Chondrocyte (in vitro differentiated cells): ENCODE results near the gene AGBL1. TPM values are rescaled to one million over a fixed set of nuclear protein-coding genes. Genes with fewer than 3 reads are reported as not detected.

Experiments used
- DNase-seq: peaks from one replicate; pipeline ENCODE4 v3.0.0; 2021; ENCODE audit warnings: mixed read lengths, low spot score
- H3K27ac Mint-ChIP-seq: one replicate; pipeline ENCODE4 v1.8.0; 2021; ENCODE audit warnings: mild to moderate bottlenecking, moderate library complexity, mixed read lengths; ENCODE audit not compliant: unreplicated experiment
- H3K27me3 Mint-ChIP-seq: 2 replicates; pipeline ENCODE4 v1.8.0; 2021; ENCODE audit warnings: low read depth, mixed read lengths
- H3K36me3 Mint-ChIP-seq: 2 replicates; pipeline ENCODE4 v1.8.0; 2021; ENCODE audit warnings: low read depth, mixed read lengths
- H3K4me1 Mint-ChIP-seq: 2 replicates; pipeline ENCODE4 v1.8.0; 2021; ENCODE audit warnings: low read depth, mild to moderate bottlenecking, mixed read lengths
- H3K4me3 Mint-ChIP-seq: one replicate; pipeline ENCODE4 v1.8.0; 2021; ENCODE audit warnings: mild to moderate bottlenecking, moderate library complexity, mixed read lengths; ENCODE audit not compliant: unreplicated experiment
- H3K9me3 Mint-ChIP-seq: 2 replicates; pipeline ENCODE4 v1.8.0; 2021; ENCODE audit warnings: low read depth, mixed read lengths
- CTCF ChIP-seq: fragments of 200-600 bp; sonication (generic); IDR thresholded peaks from 2 replicates; pipeline ENCODE4 v1.5.0; 2021; ENCODE audit warnings: antibody characterized with exemption, mild to moderate bottlenecking, moderate library complexity
- total RNA-seq: library from RNA; stranded (reverse); gene quantifications from 3 replicates; pipeline ENCODE4 v1.2.1, GENCODE V29; 2021

The AGBL1 gene
- total RNA-seq, 1 donor from 2014 or later = not detected

GRCh38 chr15:86322629-86323028 lies 243.0 kb downstream of the AGBL1 start:
- DNase-seq = no peak
- Mint-ChIP-seq H3K9me3 (peaks cover 19% of the 10 kb centered on the region), H3K36me3 (no peaks in the 10 kb centered on the region), H3K27me3 (no peaks in the 10 kb centered on the region), H3K27ac (no peak overlapping the region), H3K4me3 (no peak overlapping the region), H3K4me1 (no peaks in the 10 kb centered on the region)
- no peak for TF ChIP-seq CTCF

- peaks cover 40% of the 10 kb centered on the region for H3K9me3 Mint-ChIP-seq
- H3K4me3 Mint-ChIP-seq = no peak overlapping the region
- no peaks in the 10 kb centered on the region for H3K27me3 Mint-ChIP-seq
- no peaks in the 10 kb centered on the region for H3K4me1 Mint-ChIP-seq
- no peak for DNase-seq
- no peak overlapping the region for H3K27ac Mint-ChIP-seq
- no peaks in the 10 kb centered on the region for H3K36me3 Mint-ChIP-seq
- no peak for TF ChIP-seq CTCF
Measured at GRCh38 chr15:86327230-86327865, 247.7 kb downstream of the AGBL1 start.

- Mint-ChIP-seq H3K4me1 (no peaks in the 10 kb centered on the region), H3K9me3 (peaks cover 51% of the 10 kb centered on the region), H3K27me3 (no peaks in the 10 kb centered on the region), H3K4me3 (no peak overlapping the region), H3K27ac (no peak overlapping the region), H3K36me3 (no peaks in the 10 kb centered on the region)
- TF ChIP-seq CTCF = no peak
- DNase-seq = no peak
Measured at GRCh38 chr15:86328658-86329057, 249.0 kb downstream of the AGBL1 start.

GRCh38 chr15:86329311-86330013 lies 249.8 kb downstream of the AGBL1 start:
- no peaks in the 10 kb centered on the region for H3K4me1 Mint-ChIP-seq
- no peak overlapping the region for H3K4me3 Mint-ChIP-seq
- H3K9me3 Mint-ChIP-seq = peaks cover 56% of the 10 kb centered on the region
- H3K36me3 Mint-ChIP-seq = no peaks in the 10 kb centered on the region
- H3K27me3 Mint-ChIP-seq = no peaks in the 10 kb centered on the region
- no peak for DNase-seq
- no peak overlapping the region for H3K27ac Mint-ChIP-seq
- TF ChIP-seq CTCF = no peak

- no peak overlapping the region for H3K4me3 Mint-ChIP-seq
- H3K27me3 Mint-ChIP-seq = no peaks in the 10 kb centered on the region
- no peaks in the 10 kb centered on the region for H3K4me1 Mint-ChIP-seq
- H3K27ac Mint-ChIP-seq = no peak overlapping the region
- H3K36me3 Mint-ChIP-seq = no peaks in the 10 kb centered on the region
- TF ChIP-seq CTCF = no peak
- H3K9me3 Mint-ChIP-seq = peaks cover 69% of the 10 kb centered on the region
- no peak for DNase-seq
Measured at GRCh38 chr15:86333819-86334218, 254.1 kb downstream of the AGBL1 start.
